ENCODE results near the gene IQSEC1. TPM values are rescaled to one million over a fixed set of nuclear protein-coding genes. Genes with fewer than 3 reads are reported as not detected.

IQSEC1 gene
- total and polyA plus RNA-seq, 2 of the 8 experiments (the other 6 are each of a cell fraction or from before 2014, with no cell fraction given), result 6.8 to 28.8 TPM

GRCh38 chr3:12875857-12876836 is 197.1 kb downstream of the IQSEC1 start:
- DNase-seq (ENCODE audit: low read depth in 1 of 2, low spot score in 2 of 2) (peak; percentile 29 to 87), FAIRE-seq (no peak)
- Histone ChIP-seq H3K4ac (replicated peaks; ENCODE audit: insufficient read length, low read depth, low read length) (no peak overlapping the region), H2AFZ (ENCODE audit: low read length) (no peak overlapping the region; the same call in 1 of the 2 replicates), H3K79me1 (ENCODE audit: low read depth, low read length) (no peaks in the 10 kb centered on the region), H4K20me1 (replicated peaks in 1 of 2; ENCODE audit: control insufficient read depth in 1 of 2, insufficient read depth in 2 of 2, low read length in 2 of 2) (peaks cover 0 to 3% of the 10 kb centered on the region in 2 experiments), H2BK20ac (ENCODE audit: low read length) (no peak overlapping the region), H2BK5ac (ENCODE audit: low read depth, low read length) (no peak overlapping the region), H3K9me3 (ENCODE audit: insufficient read depth in 2 of 2, low read depth in 1 of 2, low read length in 1 of 2) (no peaks in the 10 kb centered on the region), H2BK12ac (ENCODE audit: low read depth, low read length) (no peak overlapping the region), H3K18ac (ENCODE audit: extremely low read depth, low read length) (no peak overlapping the region; the same call in 1 of the 2 replicates), H3K9ac (replicated peaks in 1 of 4; ENCODE audit: extremely low read depth in 1 of 4, low read depth in 3 of 4, low read length in 3 of 4) (no peak overlapping the region; a peak in 1 of 7 replicates), H3K23ac (ENCODE audit: insufficient read length) (no peak overlapping the region), H3K4me3 (ENCODE audit: extremely low read depth in 1 of 4, insufficient read depth in 2 of 4, low read depth in 3 of 4, low read length in 4 of 4) (peak overlapping the region; percentile 27 to 58 (median 30)), H3K27me3 (replicated peaks in 1 of 4; ENCODE audit: control insufficient read depth in 3 of 4, extremely low read depth in 1 of 4, insufficient read depth in 3 of 4, low read length in 3 of 4) (peaks cover 0 to 15% (median 8%) of the 10 kb centered on the region in 4 experiments; a peak in 3 of 7 replicates), H3K27ac (ENCODE audit: low read depth, low read length) (no peak overlapping the region), H3K4me1 (replicated peaks in 1 of 4; ENCODE audit: control insufficient read depth in 3 of 4, insufficient read depth in 4 of 4, low read length in 3 of 4) (peaks cover 0 to 3% (median 0%) of the 10 kb centered on the region in 4 experiments; a peak in 2 of 7 replicates), H3K79me2 (ENCODE audit: control insufficient read depth in 1 of 2, insufficient read depth in 2 of 2, low read length in 2 of 2) (no peaks in the 10 kb centered on the region), H3K4me2 (ENCODE audit: insufficient read depth in 1 of 2, low read depth in 2 of 2, low read length in 2 of 2) (peak overlapping the region; percentile 39 to 73), H2BK120ac (replicated peaks; ENCODE audit: low read depth, low read length) (no peak overlapping the region), H3K14ac (ENCODE audit: insufficient read length) (no peak overlapping the region), H4K8ac (ENCODE audit: extremely low read depth, insufficient read depth, low read length) (peak overlapping the region; percentile 91), H3K56ac (replicated peaks; ENCODE audit: insufficient read length, low read depth, low read length) (no peak overlapping the region), H4K5ac (ENCODE audit: insufficient read length, low read depth, low read length) (no peak overlapping the region), H4K91ac (replicated peaks; ENCODE audit: insufficient read length, low read length) (no peak overlapping the region), H2AK5ac (ENCODE audit: low read depth, low read length) (no peak overlapping the region), H3K36me3 (ENCODE audit: control insufficient read depth in 2 of 4, insufficient read depth in 4 of 4, low read length in 3 of 4) (no peaks in the 10 kb centered on the region), H3K23me2 (ENCODE audit: low read depth, low read length) (no peaks in the 10 kb centered on the region; the same call in 1 of the 2 replicates), H2BK15ac (ENCODE audit: low read length) (no peak overlapping the region)
- ChIA-PET CTCF (ENCODE audit: partially characterized antibody) (interaction anchor here (0.7 to 21.3 kb wide), 6 partner anchors 9 to 319 kb away, joined by 3 to 353 read pairs (median 6); partner anchors contain the start of gene MKRN2), POLR2A (ENCODE audit: partially characterized antibody) (interaction anchor here (0.7 to 2.2 kb wide), 4 partner anchors 12 to 49 kb away, joined by 3 to 11 read pairs (median 4); no protein-coding TSS in a partner anchor)
- 15% methylated on average over 49 of the region's 60 CpGs; no CpG with 5 or more reads in 1 of the 2 experiments for WGBS, 2 experiments (ENCODE audit: extremely low coverage in 1 of 2, insufficient coverage in 1 of 2, insufficient read length in 1 of 2, insufficient replicate concordance in 2 of 2, low coverage in 1 of 2, low lambda C conversion rate in 2 of 2, missing lambda C conversion rate in 1 of 2)
- TF ChIP-seq RAD21 (IDR thresholded peaks at IDR 0.05 in 1 of 2, conservative IDR thresholded peaks at IDR 0.05 in 1 of 2; ENCODE audit: low read depth in 2 of 2, low read length in 2 of 2), result peak; percentile 15 to 22; a peak in 2 of 4 replicates
- no peak for TF ChIP-seq POLR2AphosphoS5 (IDR thresholded peaks at IDR 0.05; ENCODE audit: low read depth, low read length)
- TF ChIP-seq NANOG (IDR thresholded peaks at IDR 0.05; ENCODE audit: insufficient read depth, low read depth, low read length, poor library complexity, severe bottlenecking), result peak; percentile 18
- peak; percentile 29; the same call in 1 of the 2 replicates for TF ChIP-seq E2F6 (IDR thresholded peaks at IDR 0.05)
- TF ChIP-seq HDAC6 (IDR thresholded peaks at IDR 0.05; ENCODE audit: low read depth, low read length), result no peak
- no peak for TF ChIP-seq EP300 (IDR thresholded peaks at IDR 0.05; ENCODE audit: borderline replicate concordance in 1 of 2, low read depth in 2 of 2, low read length in 2 of 2)
- 0 out of 2 replicates have a peak, but pooled peaks have one; percentile 22 for TF ChIP-seq CREB1 (IDR thresholded peaks at IDR 0.05)
- TF ChIP-seq CTBP2 (IDR thresholded peaks at IDR 0.05; ENCODE audit: borderline replicate concordance, insufficient read depth, insufficient read length, low read length), result no peak
